ENCODE data around the gene AIG1. TPM values are rescaled to one million over a fixed set of nuclear protein-coding genes. Genes with fewer than 3 reads are reported as not detected.

Gene AIG1
- total RNA-seq, 1 donor from 2014 or later: 17.5 TPM

DNA sequence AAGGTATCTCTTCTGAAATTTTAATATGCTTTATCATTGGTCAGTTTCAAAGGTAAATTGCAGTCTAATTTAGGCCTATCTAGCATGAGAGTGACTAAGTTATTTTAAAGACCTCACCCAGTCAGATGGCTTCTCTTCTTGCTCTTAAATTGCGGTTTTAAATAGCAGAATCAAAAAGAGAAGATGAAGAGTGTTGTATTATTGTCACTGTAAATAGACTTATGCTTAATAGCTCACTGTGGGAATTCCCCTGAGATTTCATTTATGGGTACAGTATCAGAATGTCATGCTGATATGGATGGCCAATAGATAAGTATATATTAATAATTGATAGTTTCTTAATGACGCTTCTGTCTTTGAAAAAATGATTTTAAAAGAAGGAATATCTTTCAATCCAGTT lies 35.7 kb downstream of the AIG1 start:
- Mint-ChIP-seq H3K9me3 (ENCODE audit: unreplicated experiment) (no peaks in the 10 kb centered on the region), H3K27me3 (ENCODE audit: unreplicated experiment) (no peaks in the 10 kb centered on the region), H3K27ac (ENCODE audit: unreplicated experiment) (no peak overlapping the region), H3K4me3 (ENCODE audit: unreplicated experiment) (no peak overlapping the region), H3K4me1 (ENCODE audit: unreplicated experiment) (no peaks in the 10 kb centered on the region), H3K36me3 (ENCODE audit: low read depth, unreplicated experiment) (no peaks in the 10 kb centered on the region)
- no peak for DNase-seq (ENCODE audit: low spot score)
- TF ChIP-seq, protein P1, sequence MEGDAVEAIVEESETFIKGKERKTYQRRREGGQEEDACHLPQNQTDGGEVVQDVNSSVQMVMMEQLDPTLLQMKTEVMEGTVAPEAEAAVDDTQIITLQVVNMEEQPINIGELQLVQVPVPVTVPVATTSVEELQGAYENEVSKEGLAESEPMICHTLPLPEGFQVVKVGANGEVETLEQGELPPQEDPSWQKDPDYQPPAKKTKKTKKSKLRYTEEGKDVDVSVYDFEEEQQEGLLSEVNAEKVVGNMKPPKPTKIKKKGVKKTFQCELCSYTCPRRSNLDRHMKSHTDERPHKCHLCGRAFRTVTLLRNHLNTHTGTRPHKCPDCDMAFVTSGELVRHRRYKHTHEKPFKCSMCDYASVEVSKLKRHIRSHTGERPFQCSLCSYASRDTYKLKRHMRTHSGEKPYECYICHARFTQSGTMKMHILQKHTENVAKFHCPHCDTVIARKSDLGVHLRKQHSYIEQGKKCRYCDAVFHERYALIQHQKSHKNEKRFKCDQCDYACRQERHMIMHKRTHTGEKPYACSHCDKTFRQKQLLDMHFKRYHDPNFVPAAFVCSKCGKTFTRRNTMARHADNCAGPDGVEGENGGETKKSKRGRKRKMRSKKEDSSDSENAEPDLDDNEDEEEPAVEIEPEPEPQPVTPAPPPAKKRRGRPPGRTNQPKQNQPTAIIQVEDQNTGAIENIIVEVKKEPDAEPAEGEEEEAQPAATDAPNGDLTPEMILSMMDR (IDR thresholded peaks at IDR 0.05; ENCODE audit: unreplicated experiment): no peak

DNA sequence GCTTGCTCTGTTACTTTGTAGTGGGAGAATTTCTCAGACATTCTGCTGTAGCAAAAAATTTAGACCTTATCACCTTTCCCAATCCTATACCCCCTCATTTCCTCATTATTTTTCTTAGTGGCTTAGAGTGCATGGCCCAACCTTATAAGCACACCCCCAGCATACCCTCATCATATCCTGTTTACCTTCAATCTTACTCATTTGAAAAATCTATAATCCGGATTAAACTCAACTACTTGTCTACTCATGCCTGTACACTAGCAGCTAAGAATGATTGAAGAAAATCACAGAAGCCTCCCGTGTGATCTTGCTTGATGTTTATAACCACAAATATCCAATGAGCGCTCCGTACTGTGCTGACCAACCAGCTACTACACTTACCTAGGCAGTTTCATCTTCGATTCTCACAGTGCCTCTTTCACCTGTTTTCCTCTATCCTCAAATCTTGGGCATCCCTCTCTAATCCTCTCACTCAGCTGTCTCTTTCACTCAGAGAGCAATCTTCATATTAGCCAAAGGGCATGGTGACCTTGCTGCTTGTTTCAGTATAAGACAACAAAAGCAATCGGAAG lies 36.6 kb downstream of the AIG1 start:
- no peaks in the 10 kb centered on the region for H3K36me3 Mint-ChIP-seq (ENCODE audit: low read depth, unreplicated experiment)
- H3K9me3 Mint-ChIP-seq (ENCODE audit: unreplicated experiment): no peaks in the 10 kb centered on the region
- no peaks in the 10 kb centered on the region for H3K4me1 Mint-ChIP-seq (ENCODE audit: unreplicated experiment)
- DNase-seq (ENCODE audit: low spot score): no peak
- TF ChIP-seq, protein P1 (IDR thresholded peaks at IDR 0.05; ENCODE audit: unreplicated experiment): no peak
- no peaks in the 10 kb centered on the region for H3K27me3 Mint-ChIP-seq (ENCODE audit: unreplicated experiment)
- H3K27ac Mint-ChIP-seq (ENCODE audit: unreplicated experiment): no peak overlapping the region
- no peak overlapping the region for H3K4me3 Mint-ChIP-seq (ENCODE audit: unreplicated experiment)

DNA sequence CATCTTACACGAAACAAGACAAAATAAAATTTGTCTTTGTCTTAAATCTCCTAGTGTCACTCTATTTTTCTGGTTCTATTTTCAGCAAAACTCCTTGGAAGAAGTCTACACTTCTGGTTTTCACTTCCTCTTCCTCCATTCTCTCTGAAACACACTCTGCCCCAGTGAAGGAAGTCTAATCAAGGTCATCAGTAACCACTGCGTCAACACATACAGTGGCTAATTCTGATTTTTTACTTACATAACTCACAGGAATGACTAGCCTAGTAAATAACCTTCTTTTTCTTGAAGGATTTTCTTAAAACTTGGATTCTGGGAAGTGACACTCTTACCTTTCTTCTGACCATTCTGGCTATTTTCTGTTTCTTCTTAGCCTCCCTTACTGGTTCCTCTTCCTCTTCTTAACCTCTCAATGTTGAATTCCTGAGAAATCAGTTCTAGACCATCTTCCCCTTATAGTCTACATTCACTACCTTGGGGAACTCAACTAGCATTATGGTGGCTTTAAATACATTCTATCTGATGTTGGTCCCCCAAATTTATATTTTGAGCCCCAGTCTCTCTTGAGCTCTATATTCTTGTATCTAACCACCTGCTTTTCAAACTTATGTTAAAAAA lies 37.5 kb downstream of the AIG1 start:
- H3K9me3 Mint-ChIP-seq (ENCODE audit: unreplicated experiment): no peaks in the 10 kb centered on the region
- H3K4me3 Mint-ChIP-seq (ENCODE audit: unreplicated experiment): no peak overlapping the region
- no peaks in the 10 kb centered on the region for H3K27me3 Mint-ChIP-seq (ENCODE audit: unreplicated experiment)
- no peak overlapping the region for H3K27ac Mint-ChIP-seq (ENCODE audit: unreplicated experiment)
- no peaks in the 10 kb centered on the region for H3K36me3 Mint-ChIP-seq (ENCODE audit: low read depth, unreplicated experiment)
- no peak for DNase-seq (ENCODE audit: low spot score)
- H3K4me1 Mint-ChIP-seq (ENCODE audit: unreplicated experiment): no peaks in the 10 kb centered on the region
- TF ChIP-seq, protein P1 (IDR thresholded peaks at IDR 0.05; ENCODE audit: unreplicated experiment): no peak

DNA sequence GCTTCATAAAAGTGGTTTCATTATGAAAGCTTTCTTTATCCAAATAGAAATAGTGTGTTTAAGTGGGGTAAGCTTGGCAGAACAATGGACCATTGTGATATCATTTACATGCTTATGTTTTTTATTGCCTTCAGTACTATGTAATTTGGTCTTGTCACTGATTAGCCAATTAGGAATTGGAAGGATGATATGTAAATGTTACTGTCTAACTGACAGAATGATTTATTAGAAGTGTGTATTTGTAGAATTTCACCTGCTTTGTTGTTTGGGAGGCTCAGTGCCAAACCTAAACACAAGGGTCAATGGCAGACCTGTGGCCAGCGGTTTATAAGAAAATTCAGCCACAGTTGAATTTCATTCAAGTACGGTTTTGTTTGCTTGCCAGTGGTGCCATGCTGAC lies 39.0 kb downstream of the AIG1 start:
- H3K4me3 Mint-ChIP-seq (ENCODE audit: unreplicated experiment): no peak overlapping the region
- H3K9me3 Mint-ChIP-seq (ENCODE audit: unreplicated experiment): no peaks in the 10 kb centered on the region
- H3K27me3 Mint-ChIP-seq (ENCODE audit: unreplicated experiment): no peaks in the 10 kb centered on the region
- no peak overlapping the region for H3K27ac Mint-ChIP-seq (ENCODE audit: unreplicated experiment)
- H3K4me1 Mint-ChIP-seq (ENCODE audit: unreplicated experiment): no peaks in the 10 kb centered on the region
- H3K36me3 Mint-ChIP-seq (ENCODE audit: low read depth, unreplicated experiment): no peaks in the 10 kb centered on the region
- DNase-seq (ENCODE audit: low spot score): no peak
- TF ChIP-seq, protein P1 (IDR thresholded peaks at IDR 0.05; ENCODE audit: unreplicated experiment): no peak

DNA sequence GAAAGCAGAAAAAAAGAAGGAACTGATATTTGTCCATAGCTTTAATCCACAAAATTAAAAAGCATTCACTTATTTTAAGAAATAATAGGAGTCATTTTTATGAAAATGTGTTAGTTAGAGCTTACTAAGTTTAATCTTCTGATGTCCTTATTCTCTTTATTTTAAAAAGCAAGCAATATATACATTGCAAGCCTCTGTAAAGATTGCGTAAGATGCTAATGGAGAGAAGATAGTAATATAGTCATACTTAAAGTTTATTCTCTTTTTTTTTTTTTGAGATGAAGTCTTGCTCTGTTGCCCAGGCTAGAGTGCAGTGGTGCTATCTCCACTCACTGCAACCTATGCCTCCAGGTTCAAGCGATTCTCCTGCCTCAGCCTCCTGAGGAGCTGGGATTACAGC lies 39.7 kb downstream of the AIG1 start:
- Mint-ChIP-seq H3K27ac (ENCODE audit: unreplicated experiment) (no peak overlapping the region), H3K36me3 (ENCODE audit: low read depth, unreplicated experiment) (no peaks in the 10 kb centered on the region), H3K27me3 (ENCODE audit: unreplicated experiment) (no peaks in the 10 kb centered on the region), H3K4me3 (ENCODE audit: unreplicated experiment) (no peak overlapping the region), H3K9me3 (ENCODE audit: unreplicated experiment) (no peaks in the 10 kb centered on the region), H3K4me1 (ENCODE audit: unreplicated experiment) (no peaks in the 10 kb centered on the region)
- TF ChIP-seq, protein P1 (IDR thresholded peaks at IDR 0.05; ENCODE audit: unreplicated experiment): no peak
- DNase-seq (ENCODE audit: low spot score): no peak

All from endothelial cell (in vitro differentiated cells).